GM18498 (cell line): ENCODE data around the gene CCT7.
"Not testable (repeated sequence)": the region's sequence is repeated elsewhere in the genome, so short reads cannot be mapped to it uniquely, and the experiment has no call there.

Source experiments
- ATAC-seq: cut with Tn5 transposase; IDR thresholded peaks from one replicate; pipeline ENCODE4 v1.9.1; 2021; ENCODE audit warnings: mild to moderate bottlenecking, moderate library complexity; ENCODE audit not compliant: unreplicated experiment

CCT7 gene

DNA sequence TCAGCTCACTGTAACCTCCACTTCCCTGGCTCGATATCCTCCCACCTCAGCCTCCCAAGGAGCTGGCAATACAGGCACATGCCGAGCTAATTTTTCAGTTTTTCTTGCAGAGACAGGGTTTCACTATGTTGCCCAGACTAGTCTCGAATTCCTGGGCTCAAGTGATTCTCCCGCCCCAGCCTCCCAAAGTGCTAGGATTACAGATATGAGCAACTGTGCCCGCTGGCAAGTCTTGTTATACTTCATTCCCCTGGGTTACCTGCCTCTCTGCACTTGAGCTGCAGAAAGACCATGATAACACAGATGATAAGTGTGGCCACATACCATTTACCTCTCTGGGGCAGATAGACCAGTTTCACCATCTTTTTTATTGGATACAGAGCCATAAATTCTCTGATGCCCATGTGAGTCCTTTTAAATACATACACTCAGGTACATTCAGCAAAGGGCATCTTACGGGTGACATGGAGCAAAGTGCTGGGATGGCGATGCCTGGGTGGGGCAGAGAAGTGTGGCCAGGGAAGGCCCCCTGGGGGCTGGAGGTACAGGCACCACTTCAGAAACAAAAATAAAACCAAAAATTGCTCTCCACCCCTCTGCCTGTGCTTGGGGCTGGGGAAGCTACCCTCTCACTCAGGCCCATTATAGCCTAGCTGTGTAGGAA lies 20.4 kb downstream of the CCT7 start:
- ATAC-seq = no peak

DNA sequence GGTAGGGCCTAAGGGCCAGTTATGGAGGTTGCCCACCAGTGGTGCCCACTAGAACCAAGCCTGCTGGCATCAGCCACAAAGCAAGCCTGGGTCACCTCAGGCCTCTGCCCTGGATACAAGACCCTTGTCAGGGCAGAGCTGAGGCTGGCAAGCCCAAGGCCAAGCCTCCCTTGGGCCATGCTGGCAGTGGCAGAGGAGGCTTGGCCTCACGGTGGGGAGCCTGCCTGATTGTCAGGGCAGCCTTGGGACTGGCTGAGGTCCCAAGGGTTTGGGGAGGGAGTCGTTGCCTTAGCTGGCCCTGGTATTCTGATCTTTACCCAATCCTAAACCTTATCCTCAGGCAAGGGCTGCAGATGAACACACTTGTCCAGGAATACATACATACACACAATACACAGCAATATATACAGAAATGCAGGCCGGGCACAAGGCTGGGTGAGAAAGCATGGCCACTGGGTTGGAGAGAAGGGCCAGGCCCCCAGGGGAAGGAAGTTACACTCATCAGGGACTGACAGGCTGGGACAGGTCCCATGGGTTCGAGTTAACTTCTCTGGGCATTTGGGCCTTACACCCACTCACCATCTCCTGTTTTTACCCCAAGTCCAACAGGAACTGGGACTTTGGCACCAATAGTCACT lies 21.0 kb downstream of the CCT7 start:
- ATAC-seq = no peak

DNA sequence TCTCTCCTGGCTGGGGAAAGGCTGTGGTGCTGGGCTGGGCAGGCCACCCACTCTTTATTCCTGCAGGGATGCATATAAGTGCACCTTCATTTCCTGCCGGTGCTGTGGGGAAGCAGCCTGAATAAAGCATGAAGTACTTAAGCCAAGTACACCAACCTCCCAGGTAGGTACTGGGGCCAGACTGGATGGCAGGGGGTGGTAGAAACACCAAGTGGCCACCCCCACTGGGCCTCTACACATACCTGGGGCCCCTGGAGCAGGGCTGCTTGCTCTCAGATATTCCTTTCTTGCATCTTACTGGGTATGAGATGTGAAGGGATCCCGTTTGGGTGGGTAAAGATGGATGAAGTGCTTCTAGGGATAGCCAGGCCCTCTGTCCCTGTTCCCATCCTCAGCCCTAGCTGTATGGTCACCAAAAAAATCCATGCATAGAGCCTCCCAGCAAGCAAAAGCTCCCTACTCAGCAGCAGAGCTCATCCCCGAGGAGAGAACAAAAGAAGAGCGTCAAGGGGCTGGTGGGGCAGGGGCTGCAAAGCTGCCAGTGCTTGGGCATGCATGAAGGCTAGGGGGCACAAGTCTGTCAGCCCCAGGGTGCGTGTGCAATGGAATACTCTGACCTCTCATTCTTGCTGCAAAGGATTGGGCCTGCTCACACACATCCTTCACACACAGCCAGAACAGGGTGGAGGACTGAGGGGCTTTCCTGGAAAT lies 22.0 kb downstream of the CCT7 start:
- no peak for ATAC-seq

DNA sequence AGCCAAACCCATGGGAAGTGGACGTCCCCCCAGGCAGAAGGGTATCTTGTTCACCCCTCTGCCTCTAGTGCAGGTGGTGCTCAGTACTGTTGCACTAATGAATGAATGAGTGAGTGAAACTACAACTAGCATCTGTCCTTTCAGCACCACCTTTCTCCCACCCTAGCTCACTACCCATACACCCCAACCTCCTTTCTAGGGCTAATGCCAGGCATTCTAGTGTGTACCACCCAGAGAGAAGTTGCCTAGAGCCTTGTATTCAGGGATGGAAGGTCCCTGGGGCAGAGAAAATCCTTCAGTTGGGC lies 22.5 kb downstream of the CCT7 start:
- no peak for ATAC-seq

DNA sequence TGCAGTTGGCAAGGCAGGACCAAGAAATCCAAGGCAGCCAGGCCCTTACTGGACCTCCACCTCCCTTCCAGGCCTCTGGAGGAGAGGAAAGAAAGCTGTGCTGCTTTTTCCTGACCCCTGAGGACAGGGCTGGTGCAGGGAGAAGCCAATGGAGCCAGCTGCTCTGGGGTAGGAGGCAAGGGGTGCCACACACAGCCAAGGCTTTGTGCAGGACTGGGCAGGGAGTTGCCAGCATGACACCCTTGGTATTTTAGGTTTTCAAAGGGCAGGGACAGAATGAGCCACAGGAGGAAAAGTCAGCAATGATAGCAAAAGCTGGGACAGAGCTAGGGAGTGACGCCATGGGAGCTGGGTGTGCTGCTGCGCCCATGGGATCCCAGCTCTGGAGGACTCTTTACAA lies 22.9 kb downstream of the CCT7 start:
- no peak for ATAC-seq

DNA sequence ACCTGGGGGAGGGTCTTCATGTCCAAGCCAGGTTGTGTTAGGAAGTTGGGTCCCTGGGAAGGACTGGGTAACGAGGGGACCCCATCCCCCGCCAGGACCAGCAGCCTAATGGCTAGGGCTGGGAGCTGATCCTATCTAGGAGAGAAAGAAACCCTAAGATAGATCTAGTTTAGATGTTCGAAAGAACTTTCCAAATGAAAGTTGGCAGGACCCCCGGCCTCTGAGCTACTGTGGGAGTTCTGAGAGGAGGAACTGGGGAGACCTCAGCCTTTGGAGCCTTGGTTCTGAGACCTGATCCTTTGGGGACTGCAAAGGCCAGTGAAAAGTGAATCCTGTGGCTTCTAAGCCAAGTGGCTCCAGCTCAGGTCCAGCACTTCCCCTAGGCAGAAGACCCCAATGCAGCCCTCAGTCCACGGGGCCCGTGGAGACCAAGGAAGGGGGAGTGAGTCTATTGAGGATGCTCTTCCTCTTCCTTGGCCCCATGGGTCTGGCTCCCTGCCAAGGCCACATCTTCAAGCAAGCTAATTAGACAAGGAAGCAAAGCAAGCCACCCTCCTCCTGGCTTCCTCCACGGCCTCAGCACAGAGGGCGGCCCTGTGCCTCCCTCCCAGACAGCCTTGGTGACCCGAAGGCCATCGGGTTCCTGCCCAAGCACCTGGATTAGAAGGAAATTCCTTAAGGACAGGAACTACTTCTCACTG lies 23.5 kb downstream of the CCT7 start:
- no peak for ATAC-seq

DNA sequence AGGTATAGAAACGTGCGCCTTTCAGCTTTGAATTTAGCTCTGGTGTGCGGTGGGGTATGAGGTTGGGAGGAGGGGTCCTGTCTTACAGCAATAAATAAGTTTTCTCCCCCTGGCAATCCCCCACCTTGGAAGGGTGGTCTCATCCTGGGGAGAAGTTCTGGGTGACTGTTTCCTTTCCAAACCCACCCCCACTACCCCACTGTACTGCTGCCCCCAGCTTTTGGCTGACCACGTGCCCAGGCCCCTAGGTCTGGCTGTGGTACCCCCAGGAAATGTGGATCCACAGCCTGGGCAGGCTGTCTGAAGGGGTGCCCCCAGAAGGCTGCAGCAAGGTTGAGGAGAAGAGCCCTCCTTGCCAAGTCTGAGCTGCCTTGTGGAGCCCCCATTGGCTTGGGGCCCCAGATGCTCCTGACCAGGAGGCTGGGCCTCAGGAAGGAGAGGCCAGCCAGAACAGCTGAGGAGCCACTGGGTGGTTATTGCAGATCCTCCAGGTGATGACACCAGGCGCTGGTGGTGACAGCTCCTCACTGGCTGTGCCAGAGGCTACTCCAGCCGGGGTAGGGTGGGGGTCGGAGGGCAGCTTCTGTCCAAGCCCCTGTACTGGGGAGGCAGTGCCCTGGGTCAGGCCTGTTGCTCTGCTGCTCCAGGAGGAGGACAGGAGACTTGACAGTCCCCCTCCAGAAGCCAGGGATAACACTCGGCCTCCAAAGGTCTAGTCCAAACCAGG lies 24.2 kb downstream of the CCT7 start:
- ATAC-seq = no peak

DNA sequence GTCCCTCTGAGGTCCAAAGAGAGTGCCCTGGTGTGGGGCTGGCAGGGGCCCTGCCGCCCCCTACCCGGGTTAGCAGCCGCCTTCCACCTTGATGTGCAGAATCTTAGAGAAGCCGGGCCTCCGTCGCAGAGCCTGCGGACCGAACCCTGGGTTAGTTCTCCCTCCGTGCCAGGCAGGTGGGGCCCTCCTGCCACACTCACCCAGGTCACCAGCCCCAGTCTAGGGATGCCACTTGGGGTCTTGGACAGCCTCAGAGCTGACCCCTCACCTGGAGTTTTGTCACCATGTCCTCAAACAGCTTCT lies 24.8 kb downstream of the CCT7 start:
- no peak for ATAC-seq

DNA sequence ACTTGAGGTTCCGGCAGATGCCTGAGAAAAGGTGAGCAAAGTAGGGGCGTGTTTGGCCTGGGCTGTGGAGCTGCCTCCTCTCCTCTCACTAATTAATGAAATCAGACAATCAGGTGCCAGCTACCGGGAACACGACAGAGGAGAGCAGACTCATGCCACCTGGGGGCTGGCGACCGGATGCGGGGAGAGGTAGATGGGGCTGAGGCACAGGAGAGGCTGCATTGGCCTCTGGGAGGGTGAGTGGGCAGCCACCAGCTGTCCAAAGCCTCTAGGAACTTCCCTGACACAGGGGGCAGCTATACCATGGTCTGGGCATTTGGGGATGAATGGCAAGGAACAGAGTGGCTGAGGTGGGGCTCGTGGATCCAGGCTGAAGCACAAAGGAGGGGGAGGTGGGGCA lies 25.2 kb downstream of the CCT7 start:
- ATAC-seq = no peak

DNA sequence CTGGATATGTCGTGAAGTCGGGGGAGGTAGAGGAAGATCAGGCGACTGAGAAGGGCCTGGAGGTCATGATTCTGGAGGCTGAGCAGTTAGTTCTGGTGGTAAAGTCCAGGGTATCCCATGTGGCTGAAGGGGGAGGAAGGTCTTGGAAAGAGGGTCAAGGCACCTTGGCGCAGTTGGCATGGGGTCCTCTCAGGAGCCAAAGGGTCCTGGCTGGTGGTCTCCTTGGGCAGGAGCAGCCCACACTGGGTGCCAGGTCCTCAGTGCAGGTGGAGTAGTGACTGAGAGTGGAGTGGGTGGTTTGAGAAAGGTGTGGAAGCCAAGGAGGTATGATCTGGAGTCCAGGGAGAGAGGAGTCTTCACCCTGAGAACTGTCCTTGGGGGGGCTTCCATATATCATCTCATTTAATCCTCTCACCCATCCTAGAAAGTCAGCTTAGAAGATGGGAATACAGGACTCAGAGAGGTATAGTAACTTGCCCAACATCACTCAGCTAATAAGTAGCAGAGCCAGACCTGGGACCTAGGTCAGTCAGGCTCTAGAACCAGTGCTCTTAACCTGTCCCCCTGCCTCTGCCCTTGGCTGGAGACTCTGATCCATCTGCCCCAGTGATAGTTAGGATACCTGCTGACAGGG lies 25.7 kb downstream of the CCT7 start:
- ATAC-seq = no peak

DNA sequence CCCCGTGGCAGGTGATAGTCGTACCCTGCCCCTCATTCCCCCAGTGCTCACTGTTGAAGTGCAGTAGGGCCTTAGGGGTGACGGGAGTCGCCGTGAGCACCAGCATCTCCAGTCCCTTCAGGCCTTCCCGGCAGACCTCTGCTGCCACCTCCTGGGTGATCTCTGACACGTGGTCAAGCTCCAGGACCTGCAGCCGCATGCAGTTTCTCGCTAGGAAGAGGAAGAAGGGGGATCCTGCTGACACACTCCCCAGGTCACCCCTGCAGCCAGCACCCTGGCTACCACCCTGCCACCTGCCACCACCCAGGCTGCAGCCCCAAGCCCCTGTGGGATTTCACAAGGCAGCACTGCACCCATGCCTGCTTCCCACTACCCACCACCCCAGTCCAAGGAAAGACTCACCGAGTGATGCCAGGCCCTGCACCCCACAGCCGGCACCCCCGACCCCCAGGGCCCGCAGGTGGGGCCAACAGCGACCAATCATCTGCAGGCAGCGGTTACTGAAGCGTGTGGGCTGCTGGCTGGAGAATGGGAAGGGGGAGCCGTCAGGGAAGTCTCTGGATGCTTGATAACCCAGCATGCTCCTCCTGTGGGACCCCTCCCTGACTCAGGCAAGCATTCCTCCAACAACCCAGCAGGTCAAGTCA lies 26.4 kb downstream of the CCT7 start:
- no peak for ATAC-seq

DNA sequence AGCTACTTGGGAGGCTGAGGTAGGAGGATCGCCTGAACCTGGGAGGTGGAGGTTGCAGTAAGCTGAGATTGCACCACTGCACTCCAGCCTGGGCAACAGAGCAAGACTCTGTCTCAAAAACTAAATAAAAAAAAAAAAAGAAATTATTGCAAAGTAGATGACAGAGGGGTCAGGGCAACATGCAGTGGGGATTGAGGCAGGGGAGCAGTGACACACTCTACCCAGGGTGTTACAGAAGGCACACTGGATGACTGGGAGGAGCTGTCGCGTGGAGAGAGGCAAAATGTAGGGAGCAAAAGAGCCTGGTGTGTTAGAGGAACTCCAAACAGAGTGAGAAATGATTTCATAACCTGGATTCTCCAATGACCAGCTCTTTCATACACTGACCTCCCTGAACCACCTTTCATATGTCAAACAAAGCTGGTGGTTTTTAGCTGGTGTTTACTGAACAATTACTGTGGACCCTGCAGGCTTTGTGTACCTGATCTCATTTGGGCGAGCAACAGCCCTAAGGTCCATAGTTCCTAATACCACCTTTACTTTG lies 28.1 kb downstream of the CCT7 start:
- no peak for ATAC-seq

DNA sequence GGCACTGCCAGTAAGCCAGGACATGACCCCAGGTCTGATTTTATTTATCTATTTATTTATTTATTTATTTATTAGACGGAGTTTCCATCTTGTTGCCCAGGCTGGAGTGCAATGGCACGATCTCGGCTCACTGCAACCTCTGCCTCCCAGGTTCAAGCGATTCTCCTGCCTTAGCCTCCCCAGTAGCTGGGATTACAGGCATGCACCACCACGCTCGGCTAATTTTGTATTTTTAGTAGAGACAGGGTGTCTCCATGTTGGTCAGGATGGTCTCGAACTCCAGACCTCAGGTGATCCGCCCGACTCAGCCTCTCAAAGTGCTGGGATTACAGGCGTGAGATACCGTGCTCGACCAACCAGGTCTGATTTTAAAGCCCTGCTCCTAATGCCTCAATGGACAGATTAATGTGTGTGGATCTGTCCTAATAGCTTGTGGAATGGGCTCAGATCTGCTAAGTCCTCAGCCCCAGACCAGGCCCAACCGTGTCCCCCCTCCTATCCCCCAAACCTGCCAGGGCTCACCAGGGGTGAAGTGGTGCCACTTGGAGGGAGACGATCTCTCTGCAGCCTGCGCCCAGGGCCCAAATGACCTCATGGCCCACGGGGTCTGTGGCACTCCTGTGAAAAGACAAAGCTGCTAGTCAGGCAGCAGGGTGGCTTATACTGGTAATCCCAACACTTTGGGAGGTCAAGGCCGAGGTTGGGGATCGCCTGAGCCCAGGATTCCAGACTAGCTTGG lies 28.8 kb downstream of the CCT7 start:
- not testable (repeated sequence) for ATAC-seq

DNA sequence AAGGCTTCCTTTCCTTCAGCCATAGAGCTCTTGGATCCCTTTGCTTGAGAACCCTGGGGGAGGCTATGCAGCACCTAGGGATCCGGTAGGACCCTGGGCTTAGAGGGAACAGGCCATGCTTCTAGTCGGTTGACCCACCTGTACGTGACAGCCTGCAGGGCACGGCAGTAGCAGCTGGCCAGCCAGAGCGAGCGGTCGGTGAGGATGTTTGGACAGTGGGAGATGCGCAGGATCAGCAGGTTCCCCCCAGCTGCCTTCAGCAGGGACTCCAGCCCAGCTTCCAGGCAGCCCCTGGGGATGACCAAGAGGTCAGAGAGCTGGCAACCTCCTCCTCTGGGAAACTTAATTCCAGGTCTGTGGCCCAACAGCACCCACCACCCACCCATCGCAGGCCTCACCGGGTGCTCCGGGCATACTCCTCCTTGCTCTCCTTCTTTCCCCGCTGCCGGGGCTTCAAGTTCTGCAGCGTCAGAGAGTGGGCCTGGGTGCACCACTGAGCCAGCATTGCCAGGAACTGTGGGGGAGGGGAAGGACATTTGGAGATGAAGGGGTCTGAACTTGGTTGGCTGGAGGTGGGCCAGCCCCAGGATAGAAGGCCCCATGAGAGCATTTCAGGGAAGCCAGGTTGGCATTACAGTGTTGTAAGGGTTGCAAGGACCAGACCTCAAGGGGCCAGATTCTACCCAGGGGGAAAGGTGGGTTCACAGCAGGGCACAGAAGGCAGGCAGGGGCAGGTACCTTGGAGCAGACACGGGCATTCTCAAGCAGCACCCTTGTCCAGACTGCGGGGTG lies 29.6 kb downstream of the CCT7 start:
- no peak for ATAC-seq

DNA sequence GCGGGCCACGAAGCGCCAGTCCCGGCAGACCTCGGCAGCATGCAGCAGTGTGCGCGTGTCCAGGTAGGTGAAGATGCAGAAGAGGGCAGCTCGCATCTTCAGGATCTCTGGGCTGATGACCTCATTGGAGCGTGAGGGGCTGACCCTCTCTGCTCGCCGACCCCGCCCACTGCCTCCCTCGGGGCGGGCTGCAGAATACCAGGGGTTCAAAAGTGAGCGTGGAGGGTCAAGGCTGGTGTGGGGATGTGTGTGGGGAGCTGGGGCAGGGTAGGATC lies 30.2 kb downstream of the CCT7 start:
- ATAC-seq = no peak

DNA sequence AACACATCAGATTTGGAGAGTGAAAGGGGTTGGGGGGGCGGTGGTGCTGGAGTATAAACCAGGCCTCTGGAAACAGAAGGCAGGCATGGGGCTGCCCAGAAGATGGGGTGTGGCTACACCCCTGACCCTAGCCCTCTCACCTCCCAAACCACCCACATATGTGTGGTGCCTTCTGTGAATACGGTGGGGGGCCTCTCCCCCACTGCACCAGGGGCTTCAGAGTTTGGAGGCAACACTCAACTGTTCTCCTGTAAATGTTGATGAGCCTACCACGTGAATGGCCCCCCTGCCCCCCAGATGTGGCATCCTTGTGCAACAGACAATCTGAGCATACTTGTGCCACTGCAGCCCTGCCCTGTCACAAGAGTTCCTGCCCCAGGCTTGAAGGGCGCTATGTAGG lies 30.7 kb downstream of the CCT7 start:
- no peak for ATAC-seq

DNA sequence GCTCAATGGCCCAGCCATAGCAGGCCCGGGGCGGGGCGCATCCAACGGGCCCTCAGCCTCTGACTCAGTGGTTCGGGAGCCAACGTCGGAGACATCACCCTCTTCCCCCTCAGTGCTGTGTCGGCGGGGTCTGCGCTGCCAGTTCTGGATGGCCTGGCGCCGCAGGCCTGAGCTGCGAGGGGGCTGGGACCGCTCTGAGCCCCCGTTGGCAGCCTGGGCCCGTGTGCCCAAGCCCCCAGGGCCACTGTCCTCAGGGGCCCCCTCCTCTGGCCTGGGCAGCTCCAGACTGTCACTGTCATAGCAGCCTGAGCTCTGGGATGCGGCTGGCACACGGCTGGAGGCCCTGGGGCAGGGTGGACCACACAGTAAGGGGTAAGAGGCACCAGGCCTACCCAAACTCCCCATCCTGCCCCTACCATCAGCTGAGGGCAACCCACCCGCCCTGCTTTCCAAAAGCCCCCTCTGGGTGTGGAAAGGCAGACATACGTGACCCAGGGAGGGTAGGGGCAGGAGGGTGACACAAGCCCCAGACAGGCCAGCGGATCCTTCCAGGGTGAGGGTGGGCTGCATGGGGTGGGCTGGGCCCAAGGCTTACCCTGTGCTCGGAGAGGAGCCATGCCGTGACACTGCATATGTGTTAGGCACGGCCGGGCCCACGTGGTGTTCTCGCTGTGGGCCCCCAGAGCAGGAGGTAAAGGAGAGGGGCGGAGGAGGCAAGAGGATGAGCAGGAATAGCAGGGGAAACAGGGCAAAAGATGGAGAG lies 31.4 kb downstream of the CCT7 start:
- ATAC-seq = no peak
